Stimulated activated CD8-positive, alpha-beta memory T cell treated with anti-CD3 and anti-CD28 coated beads, Interleukin-12 subunit alpha, Interleukin-12 subunit beta, amount 100 ng/mL, for 24 hours (primary cell): ENCODE measurements around the gene SOX9.

Experiments used
- DNase-seq: peaks from one replicate; pipeline ENCODE4 v3.0.0-alpha.2; 2020; ENCODE audit errors: extremely low read depth

Gene SOX9

DNA sequence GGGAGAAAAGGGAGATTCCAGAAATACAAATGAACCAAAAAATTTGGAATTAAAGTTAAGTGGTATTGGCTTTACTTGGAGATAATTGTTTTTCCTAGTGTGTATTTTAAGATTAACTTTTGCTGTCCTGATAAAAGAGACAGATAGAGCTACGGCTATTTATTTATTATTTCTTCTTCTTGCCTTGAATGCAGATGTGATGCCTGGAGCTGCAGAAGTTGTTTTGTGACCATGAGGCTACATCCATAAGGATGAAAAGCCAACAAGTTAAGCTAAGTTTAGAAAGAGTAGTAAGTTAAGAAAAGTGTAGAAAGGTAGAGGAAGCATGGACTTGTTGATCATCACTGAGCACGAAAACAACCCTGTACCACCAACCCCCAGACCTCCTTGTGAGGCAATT, 41.7 kb downstream of the SOX9 start:
- no peak for DNase-seq

DNA sequence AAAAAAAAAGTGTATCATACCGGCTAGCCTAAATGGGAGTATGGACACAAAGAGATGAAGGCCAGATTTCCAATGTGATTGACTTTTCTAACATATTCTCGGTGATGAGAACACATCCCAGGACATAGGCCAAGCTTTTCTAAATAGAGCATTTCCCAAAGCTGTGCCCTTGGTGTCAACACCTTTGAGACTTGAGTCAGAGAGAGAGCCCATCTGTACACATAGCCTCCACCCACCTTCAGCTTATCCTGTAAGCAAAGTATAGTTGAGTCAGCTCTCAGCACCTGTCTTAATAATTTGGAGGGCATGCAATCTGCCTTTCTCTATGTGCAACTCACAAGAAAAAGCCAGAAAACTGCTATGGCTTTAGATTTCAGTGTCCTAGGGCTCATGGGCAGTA, 42.7 kb downstream of the SOX9 start:
- no peak for DNase-seq

DNA sequence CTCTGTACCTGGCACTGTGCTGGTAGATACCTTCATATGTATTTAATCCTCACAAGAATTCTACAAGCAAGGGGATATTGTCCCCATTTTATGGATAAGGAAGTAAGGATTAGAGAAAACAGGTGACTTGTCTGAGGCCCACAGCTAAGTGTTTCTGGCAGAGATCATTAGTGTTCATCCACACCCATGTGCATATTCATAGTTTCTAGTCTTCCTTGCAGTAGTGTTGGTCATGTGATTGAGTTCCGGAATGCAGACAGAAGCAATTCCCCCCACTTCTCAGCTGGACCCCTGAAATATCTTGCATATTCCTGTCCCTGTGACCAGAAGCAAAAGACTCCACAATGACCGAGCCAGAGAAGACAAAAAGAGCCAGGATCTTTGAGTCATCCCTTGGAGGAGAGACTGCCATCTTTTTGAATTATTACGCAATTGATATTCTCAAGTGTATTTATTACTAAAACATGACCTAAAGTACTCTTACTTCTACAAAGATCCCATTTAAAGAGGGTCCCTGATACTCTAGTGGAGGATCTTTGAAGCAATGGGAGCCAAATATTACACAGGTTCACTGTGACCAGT, 43.4 kb downstream of the SOX9 start:
- no peak for DNase-seq

DNA sequence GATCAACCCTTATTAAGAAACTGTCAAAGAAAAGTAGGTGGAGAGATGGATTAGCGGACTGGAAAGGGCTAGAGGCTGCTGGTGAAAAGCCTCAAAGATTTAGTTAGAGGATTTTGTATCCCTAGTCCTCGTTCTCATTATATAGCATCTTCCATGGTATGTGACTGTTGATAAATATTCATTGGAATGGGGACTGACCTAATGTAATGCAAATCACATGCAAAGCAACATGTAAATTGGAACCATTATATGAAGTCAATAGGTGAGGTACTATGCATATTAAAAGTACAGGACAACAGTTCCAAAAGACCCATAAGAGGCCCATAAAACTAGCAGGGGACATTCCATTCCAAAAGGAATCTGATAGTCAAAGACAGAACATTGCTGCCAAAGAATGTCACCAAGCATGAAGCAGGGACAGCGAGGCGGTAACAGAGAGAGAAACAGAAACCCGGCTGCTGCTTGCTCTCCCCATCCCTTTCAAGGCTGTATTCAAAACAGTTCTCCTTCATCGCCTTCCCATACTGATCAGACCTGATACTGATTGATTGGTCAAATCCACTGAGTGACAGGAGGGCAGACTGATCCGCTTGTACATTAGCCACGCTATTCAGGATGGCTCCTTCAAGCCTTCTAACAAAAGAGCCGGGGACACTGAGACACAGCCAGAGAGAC, 44.5 kb downstream of the SOX9 start:
- DNase-seq, result no peak

DNA sequence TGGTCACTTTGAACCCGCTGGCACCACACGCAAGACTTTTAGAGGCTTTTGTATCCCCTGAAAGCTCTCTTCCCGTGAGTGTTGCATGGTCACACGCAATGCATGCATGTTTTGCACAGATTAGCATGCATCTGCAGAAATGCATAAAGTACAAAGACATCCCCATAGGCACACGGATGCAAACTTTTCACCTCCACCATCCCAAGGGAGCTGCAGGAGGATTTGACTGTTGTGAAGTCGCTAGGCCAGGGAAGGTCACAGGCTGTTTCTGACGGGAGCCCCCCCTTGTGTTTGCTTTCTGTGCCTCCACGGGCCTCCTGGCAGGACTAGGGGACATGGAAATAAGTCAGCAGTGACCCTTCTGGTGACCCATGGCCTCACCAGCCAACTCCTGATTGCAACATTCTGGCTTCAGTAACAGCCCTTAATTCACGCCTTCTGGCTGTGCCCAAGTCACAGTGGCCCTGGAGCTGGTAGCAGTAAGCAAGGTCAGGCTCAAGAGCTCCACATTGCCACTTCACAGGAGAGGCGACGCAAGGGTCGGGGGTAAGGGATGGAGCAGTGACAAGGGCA, 45.1 kb downstream of the SOX9 start:
- DNase-seq, result no peak

DNA sequence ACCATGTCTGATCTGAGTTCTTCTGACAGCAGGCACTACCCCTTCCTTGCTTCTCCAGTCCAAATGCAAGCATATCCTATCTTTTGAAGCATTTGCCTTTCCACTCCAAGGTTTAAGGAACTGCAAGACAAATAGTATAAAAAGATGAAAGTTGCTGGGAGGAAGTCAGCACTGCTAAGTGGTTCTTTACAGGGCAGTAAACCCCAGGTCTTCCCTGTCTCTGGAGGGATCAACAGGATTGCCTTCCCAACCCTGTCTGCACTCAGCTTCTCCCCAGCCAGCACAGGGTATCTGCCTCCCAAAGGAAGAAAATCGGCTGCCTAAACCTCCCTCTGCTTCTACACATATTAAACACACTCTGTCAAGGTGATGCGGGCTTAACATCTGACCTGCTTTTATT, 46.8 kb downstream of the SOX9 start:
- no peak for DNase-seq

DNA sequence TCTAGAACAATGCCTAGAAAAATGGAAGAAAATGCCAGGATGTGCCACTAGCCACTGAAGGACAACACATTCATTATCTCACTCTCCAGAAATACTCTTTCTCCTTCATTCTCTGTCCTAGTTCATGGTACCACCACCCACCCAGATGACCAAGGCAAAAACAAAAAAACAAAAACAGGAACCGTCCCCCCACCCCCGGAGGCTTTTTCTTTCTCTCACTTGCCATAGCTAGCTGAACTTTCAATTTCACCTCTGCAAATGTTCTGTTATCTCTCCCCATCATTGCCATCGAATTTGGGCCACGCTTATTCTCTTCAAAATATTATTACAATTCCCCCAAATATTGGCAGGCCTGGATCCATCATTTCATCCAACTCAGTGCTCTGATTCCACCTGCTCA, 49.0 kb downstream of the SOX9 start:
- DNase-seq, result no peak

DNA sequence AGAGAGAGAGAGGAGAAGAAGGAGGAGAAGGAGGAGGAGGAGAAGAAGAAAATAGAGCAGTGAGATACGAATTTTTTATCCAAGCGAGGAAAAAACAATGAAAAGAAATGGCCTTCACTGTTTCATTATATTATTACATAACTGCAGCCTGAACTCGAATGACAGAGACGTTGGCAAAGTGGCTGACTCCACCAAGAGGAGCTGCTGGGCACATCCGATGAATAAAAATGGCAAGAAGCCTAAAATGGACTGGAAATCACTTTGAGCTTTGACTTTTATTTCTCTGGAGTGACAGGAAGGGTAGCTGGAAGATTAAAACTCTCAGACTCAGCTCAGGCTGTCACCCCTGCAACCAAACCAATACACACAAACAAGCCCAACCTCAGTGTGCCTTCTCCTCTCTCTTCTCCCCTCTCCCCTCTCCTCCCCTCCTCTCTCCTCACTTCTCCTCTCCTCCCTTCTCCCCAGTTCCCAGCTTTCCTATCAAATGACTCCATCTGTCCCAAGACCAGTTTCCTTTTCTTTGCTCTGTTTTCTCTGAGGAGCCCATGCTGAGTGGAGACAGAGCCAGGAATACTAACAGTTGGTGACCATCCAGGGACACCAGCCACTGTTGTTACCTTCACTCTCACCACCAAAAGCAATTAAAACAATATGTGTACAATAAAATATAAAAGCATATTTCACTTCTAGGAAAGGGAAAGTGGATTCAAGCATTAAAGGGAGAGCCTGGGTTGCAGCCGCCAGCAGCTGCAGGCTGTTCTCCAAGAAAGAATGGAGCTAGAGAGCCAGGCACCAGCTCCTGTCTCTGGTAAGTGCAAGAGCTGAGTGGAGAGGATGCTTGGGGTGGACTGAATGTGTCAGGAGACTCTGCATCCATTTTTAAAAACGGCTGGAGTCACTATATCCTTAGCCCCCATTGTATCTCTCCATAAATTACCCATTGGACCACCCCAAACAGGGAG, 51.2 kb downstream of the SOX9 start:
- DNase-seq, result no peak

DNA sequence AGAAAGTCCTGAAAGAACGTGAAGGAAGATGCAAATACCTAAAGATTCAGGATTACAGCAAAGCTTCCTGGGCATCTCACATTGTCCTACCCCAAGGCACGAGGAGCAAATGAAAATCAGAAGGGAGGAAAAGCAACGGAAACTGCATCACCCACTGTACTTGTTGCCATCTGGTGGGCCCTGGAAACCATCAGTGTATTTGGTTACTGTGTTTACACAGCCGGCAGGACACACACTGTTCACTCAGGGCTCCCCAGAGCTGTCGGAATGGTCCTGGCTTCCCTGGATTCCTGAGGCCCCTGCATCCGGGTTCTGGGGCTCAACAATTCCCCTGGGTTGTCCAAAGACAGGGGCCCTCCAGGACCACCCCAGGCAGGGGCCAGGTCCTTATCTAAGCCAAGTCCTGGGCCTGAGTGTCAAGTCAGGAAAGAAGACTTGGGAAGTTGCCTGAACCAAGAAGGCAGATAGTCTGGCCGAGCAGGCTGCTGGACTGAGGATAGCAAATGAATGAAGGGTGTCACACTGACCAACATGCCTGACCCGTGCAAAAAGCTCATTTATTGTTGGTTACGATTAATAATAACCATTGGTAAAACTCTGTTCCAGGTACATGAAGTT, 52.8 kb downstream of the SOX9 start:
- DNase-seq, result no peak

DNA sequence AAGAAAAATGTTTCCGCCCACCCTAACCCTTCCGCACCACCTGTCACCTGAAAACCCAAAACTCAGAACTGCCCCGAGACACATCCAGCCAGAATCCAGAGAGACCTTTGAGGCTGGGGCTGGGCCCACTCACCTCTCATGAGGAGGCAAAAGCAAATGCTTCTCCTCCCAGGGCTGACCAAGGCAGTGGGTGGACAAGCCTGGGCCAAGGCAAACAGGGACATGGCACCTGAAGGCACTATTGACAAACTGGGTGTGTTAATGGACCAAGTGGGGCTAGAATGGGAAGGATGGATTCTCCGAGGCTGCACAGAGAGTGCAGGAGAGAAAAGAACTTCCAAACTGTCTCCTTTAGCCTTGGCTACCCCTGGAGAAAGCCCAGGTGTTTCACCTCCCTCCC, 54.4 kb downstream of the SOX9 start:
- DNase-seq, result no peak
